ENCODE results near the gene WBP2NL.
A peak's percentile ranks its signal among the peaks of the same experiment; 100 is the strongest.
"Not testable (repeated sequence)": the region's sequence is repeated elsewhere in the genome, so short reads cannot be mapped to it uniquely, and the experiment has no call there.

WBP2NL gene

GRCh38 chr22:42035256-42035655, 36.7 kb downstream of the WBP2NL start:
- DNase-seq: no peak

- peak; percentile 31 for DNase-seq
Measured at GRCh38 chr22:42039271-42039670, 40.7 kb downstream of the WBP2NL start.

- DNase-seq: no peak
Measured at GRCh38 chr22:42041784-42042183, 43.2 kb downstream of the WBP2NL start.

- no peak for DNase-seq
Measured at GRCh38 chr22:42050641-42051180, 52.1 kb downstream of the WBP2NL start.

- DNase-seq: no peak
Measured at GRCh38 chr22:42052765-42053164, 54.2 kb downstream of the WBP2NL start.

- no peak for DNase-seq
Measured at GRCh38 chr22:42056757-42057511, 58.3 kb downstream of the WBP2NL start.

GRCh38 chr22:42060489-42060888, 61.9 kb downstream of the WBP2NL start:
- DNase-seq: no peak

GRCh38 chr22:42061041-42061440, 62.5 kb downstream of the WBP2NL start:
- DNase-seq: no peak

GRCh38 chr22:42062506-42063170, 64.0 kb downstream of the WBP2NL start:
- no peak for DNase-seq

GRCh38 chr22:42064629-42065028, 66.0 kb downstream of the WBP2NL start:
- DNase-seq: no peak

- DNase-seq: no peak
Measured at GRCh38 chr22:42065438-42066125, 67.0 kb downstream of the WBP2NL start.

GRCh38 chr22:42066126-42066761, 67.7 kb downstream of the WBP2NL start:
- no peak for DNase-seq

- DNase-seq: no peak
Measured at GRCh38 chr22:42066937-42067336, 68.3 kb downstream of the WBP2NL start.

- no peak for DNase-seq
Measured at GRCh38 chr22:42067671-42068251, 69.2 kb downstream of the WBP2NL start.

GRCh38 chr22:42068291-42068690, 69.7 kb downstream of the WBP2NL start:
- no peak for DNase-seq

- DNase-seq: no peak
Measured at GRCh38 chr22:42069801-42070516, 71.4 kb downstream of the WBP2NL start.

GRCh38 chr22:42070517-42071422, 72.2 kb downstream of the WBP2NL start, which contains the start of gene NAGA:
TSS of gene NAGA (minus strand) at chr22:42070812. CDS start at chr22:42070297, 515 bp downstream.
- DNase-seq: peak; percentile 96

GRCh38 chr22:42071508-42071907, 72.9 kb downstream of the WBP2NL start:
- DNase-seq: not testable (repeated sequence)

- no peak for DNase-seq
Measured at GRCh38 chr22:42072606-42073330, 74.2 kb downstream of the WBP2NL start.

- DNase-seq: no peak
Measured at GRCh38 chr22:42073621-42074041, 75.0 kb downstream of the WBP2NL start.
